DND-41 (cell line): Measurements from ENCODE around the gene ZNF254.

ENCODE experiments used
- EZH2 ChIP-seq: IDR thresholded peaks from 3 replicates; pipeline ENCODE4 v1.6.1; 2012; ENCODE audit warnings: borderline replicate concordance, low read depth, mild to moderate bottlenecking, moderate library complexity, low read length, inconsistent platforms; ENCODE audit not compliant: severe bottlenecking
- TF ChIP-seq, protein P1 (sequence below): IDR thresholded peaks from 2 replicates; pipeline ENCODE4 v1.5.1; 2012; ENCODE audit warnings: borderline replicate concordance, low read length, moderate library complexity, mild to moderate bottlenecking; ENCODE audit not compliant: poor library complexity, severe bottlenecking; ENCODE audit errors: extremely low read depth

DNA sequence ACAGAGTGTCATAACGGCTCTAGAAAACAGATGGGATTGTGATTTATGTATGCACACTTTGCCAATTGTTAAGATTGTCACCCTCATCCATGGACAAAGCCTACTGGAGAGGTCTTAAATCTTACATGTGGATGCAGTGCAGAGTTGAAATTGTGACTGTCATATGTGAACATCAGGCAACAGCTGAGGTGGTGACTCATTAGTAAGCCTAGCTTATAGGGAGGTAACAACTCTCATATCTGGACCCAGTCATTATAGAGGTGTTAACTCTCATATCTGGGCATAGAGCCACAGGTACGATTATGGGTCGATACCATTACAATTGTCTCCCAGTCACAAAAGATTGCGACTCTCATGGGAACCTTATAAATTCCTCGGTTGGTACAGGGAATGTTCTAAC is 29.8 kb upstream of the ZNF254 start:
- TF ChIP-seq, protein P1, sequence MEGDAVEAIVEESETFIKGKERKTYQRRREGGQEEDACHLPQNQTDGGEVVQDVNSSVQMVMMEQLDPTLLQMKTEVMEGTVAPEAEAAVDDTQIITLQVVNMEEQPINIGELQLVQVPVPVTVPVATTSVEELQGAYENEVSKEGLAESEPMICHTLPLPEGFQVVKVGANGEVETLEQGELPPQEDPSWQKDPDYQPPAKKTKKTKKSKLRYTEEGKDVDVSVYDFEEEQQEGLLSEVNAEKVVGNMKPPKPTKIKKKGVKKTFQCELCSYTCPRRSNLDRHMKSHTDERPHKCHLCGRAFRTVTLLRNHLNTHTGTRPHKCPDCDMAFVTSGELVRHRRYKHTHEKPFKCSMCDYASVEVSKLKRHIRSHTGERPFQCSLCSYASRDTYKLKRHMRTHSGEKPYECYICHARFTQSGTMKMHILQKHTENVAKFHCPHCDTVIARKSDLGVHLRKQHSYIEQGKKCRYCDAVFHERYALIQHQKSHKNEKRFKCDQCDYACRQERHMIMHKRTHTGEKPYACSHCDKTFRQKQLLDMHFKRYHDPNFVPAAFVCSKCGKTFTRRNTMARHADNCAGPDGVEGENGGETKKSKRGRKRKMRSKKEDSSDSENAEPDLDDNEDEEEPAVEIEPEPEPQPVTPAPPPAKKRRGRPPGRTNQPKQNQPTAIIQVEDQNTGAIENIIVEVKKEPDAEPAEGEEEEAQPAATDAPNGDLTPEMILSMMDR = no peak
- TF ChIP-seq EZH2 = no peak
